ENCODE data around the gene SMAD6. TPM values are rescaled to one million over a fixed set of nuclear protein-coding genes. Genes with fewer than 3 reads are reported as not detected.

Gene SMAD6
- total and polyA plus RNA-seq, 2 of the 4 experiments (the other 2 are of a cell fraction), result 4.8 to 8.5 TPM

DNA sequence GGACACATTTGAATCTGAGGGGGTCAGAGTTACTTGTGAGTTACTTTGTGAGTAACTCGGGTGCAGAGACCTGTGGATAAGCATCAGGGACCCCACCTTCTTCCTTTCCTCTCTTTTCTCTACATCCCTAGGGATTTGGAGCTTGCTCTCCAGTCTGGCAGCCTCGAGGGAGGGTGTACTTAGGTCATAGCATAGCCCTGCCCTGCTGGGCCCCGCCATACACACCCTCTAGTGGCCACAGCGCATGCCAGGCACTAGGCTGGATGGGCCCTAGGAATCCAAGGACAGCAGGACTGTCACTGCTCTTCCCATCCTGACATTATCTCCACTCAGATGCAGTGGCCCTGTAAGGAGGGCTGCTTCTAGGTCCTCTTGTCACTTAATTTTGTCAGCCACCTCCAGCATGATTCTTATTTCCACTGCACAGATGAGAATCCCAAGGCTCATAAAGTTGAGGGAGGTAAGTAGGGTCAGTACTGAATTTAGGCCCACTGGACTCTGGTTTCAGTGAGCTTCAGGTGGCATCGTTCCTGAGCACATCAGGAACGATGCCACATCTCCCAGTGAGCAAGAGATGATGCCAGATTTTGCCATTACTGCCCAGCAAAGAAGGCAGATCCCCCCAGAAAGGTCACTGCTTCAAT is 3.6 kb upstream of the SMAD6 start:
- Histone ChIP-seq H3K36me3 (ENCODE audit: control insufficient read depth, insufficient read depth, low read length) (no peaks in the 10 kb centered on the region), H4K91ac (ENCODE audit: insufficient read depth, low read depth, low read length) (no peak overlapping the region), H3K18ac (ENCODE audit: low read depth, low read length) (no peak overlapping the region), H3K9me3 (ENCODE audit: control insufficient read depth, insufficient read depth, low read length) (no peaks in the 10 kb centered on the region), H3K9me1 (ENCODE audit: insufficient read depth, low read length) (no peaks in the 10 kb centered on the region), H2BK120ac (ENCODE audit: low read depth, low read length) (no peak overlapping the region), H4K8ac (ENCODE audit: low read depth in 2 of 2, low read length in 2 of 2) (no peak overlapping the region), H3K4ac (ENCODE audit: low read depth, low read length) (no peak overlapping the region), H3K56ac (ENCODE audit: extremely low read depth, insufficient read depth, low read length) (no peak overlapping the region), H3K4me3 (ENCODE audit: insufficient read depth, low read depth, low read length) (no peak overlapping the region), H3K23ac (ENCODE audit: low read depth, low read length) (no peak overlapping the region), H4K20me1 (ENCODE audit: insufficient read depth, low read length) (peaks cover 6% of the 10 kb centered on the region; the same call in 1 of the 2 replicates), H3K27me3 (ENCODE audit: control insufficient read depth, insufficient read depth, low read length) (no peaks in the 10 kb centered on the region), H3K4me2 (ENCODE audit: low read depth, low read length) (no peak overlapping the region), H2AK5ac (ENCODE audit: low read depth, low read length) (0 out of 2 replicates have a peak overlapping the region, but pooled peaks have one; percentile 20), H3K4me1 (ENCODE audit: control insufficient read depth, insufficient read depth, low read length) (no peaks in the 10 kb centered on the region), H3K14ac (replicated peaks; ENCODE audit: low read depth, low read length) (no peak overlapping the region), H3K9ac (ENCODE audit: low read depth, low read length) (no peak overlapping the region), H4K5ac (ENCODE audit: low read depth, low read length) (no peak overlapping the region), H3K27ac (ENCODE audit: insufficient read depth, low read length) (no peak overlapping the region), H2BK20ac (ENCODE audit: low read depth, low read length) (no peak overlapping the region), H2BK15ac (ENCODE audit: low read depth, low read length) (no peak overlapping the region), H2AK9ac (replicated peaks; ENCODE audit: low read depth, low read length, poor library complexity) (no peak overlapping the region), H3K79me1 (ENCODE audit: low read depth in 1 of 2, low read length in 2 of 2) (no peaks in the 10 kb centered on the region), H2AFZ (replicated peaks; ENCODE audit: low read length, poor library complexity) (peak overlapping the region; percentile 48), H2BK5ac (ENCODE audit: low read depth, low read length, poor library complexity, severe bottlenecking) (no peak overlapping the region)
- no peak for TF ChIP-seq POLR2A (IDR thresholded peaks at IDR 0.05; ENCODE audit: low read depth, low read length)
- TF ChIP-seq MAFK (IDR thresholded peaks at IDR 0.05; ENCODE audit: low read depth, low read length), result no peak
- TF ChIP-seq CEBPB (IDR thresholded peaks at IDR 0.05; ENCODE audit: low read depth, low read length), result no peak
- no peak for TF ChIP-seq BHLHE40 (IDR thresholded peaks at IDR 0.05; ENCODE audit: low read depth, low read length)
- peak; percentile 44; the same call in 1 of the 2 replicates for TF ChIP-seq MAZ (IDR thresholded peaks at IDR 0.05; ENCODE audit: borderline replicate concordance, low read depth, low read length)
- TF ChIP-seq SMC3 (IDR thresholded peaks at IDR 0.05; ENCODE audit: low read depth, low read length), result peak; percentile 89
- no peak for TF ChIP-seq FOS (IDR thresholded peaks at IDR 0.05; ENCODE audit: low read depth, low read length)
- TF ChIP-seq, protein P1, sequence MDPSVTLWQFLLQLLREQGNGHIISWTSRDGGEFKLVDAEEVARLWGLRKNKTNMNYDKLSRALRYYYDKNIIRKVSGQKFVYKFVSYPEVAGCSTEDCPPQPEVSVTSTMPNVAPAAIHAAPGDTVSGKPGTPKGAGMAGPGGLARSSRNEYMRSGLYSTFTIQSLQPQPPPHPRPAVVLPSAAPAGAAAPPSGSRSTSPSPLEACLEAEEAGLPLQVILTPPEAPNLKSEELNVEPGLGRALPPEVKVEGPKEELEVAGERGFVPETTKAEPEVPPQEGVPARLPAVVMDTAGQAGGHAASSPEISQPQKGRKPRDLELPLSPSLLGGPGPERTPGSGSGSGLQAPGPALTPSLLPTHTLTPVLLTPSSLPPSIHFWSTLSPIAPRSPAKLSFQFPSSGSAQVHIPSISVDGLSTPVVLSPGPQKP (IDR thresholded peaks at IDR 0.05; ENCODE audit: borderline replicate concordance, low read depth, low read length), result no peak
- peak; percentile 83 for TF ChIP-seq RAD21 (IDR thresholded peaks at IDR 0.05; ENCODE audit: low read length)
- TF ChIP-seq, protein P2, sequence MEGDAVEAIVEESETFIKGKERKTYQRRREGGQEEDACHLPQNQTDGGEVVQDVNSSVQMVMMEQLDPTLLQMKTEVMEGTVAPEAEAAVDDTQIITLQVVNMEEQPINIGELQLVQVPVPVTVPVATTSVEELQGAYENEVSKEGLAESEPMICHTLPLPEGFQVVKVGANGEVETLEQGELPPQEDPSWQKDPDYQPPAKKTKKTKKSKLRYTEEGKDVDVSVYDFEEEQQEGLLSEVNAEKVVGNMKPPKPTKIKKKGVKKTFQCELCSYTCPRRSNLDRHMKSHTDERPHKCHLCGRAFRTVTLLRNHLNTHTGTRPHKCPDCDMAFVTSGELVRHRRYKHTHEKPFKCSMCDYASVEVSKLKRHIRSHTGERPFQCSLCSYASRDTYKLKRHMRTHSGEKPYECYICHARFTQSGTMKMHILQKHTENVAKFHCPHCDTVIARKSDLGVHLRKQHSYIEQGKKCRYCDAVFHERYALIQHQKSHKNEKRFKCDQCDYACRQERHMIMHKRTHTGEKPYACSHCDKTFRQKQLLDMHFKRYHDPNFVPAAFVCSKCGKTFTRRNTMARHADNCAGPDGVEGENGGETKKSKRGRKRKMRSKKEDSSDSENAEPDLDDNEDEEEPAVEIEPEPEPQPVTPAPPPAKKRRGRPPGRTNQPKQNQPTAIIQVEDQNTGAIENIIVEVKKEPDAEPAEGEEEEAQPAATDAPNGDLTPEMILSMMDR (conservative IDR thresholded peaks at IDR 0.05; ENCODE audit: low read depth, low read length), result peak; percentile 80
- no peak for TF ChIP-seq MXI1 (IDR thresholded peaks at IDR 0.05; ENCODE audit: borderline replicate concordance, low read depth, low read length)
- TF ChIP-seq RCOR1 (IDR thresholded peaks at IDR 0.05; ENCODE audit: insufficient replicate concordance, low read length), result no peak
- ChIA-PET CTCF (interaction anchor here (0.6 to 1.4 kb wide), 4 partner anchors 19 to 159 kb away, joined by 3 to 4 read pairs (median 3); no protein-coding TSS in a partner anchor), POLR2A (ENCODE audit: unreplicated experiment) (no interaction called here)
- DNase-seq (peak; percentile 56), ATAC-seq (ENCODE audit: low read depth) (peak; percentile 31)
- intact Hi-C loops (cut with micrococcal nuclease), result loop anchor here (1.0 kb wide), 2 partner anchors 79 to 95 kb away; no protein-coding TSS in a partner anchor
- no TSS peak for BruUV-seq (replicated peaks)
- dilution Hi-C loops (cut with HindIII; ENCODE audit: low sequenced_read_pairs, unreplicated experiment), result no loop called here
- in situ Hi-C loops (cut with MboI; ENCODE audit: low sequenced_read_pairs), result loop anchor here (5.0 kb wide), 1 partner anchor 86 kb away; no protein-coding TSS in a partner anchor
- 69% methylated on average over 2 of the region's 6 CpGs; no CpG with 5 or more reads in 1 of the 2 experiments for WGBS, 2 experiments (ENCODE audit: extremely low coverage in 2 of 2, insufficient read length in 1 of 2)

Data from IMR-90 (cell line).